Measurements from ENCODE around the gene DLGAP3.
A peak's percentile ranks its signal among the peaks of the same experiment; 100 is the strongest.

The DLGAP3 gene

DNA sequence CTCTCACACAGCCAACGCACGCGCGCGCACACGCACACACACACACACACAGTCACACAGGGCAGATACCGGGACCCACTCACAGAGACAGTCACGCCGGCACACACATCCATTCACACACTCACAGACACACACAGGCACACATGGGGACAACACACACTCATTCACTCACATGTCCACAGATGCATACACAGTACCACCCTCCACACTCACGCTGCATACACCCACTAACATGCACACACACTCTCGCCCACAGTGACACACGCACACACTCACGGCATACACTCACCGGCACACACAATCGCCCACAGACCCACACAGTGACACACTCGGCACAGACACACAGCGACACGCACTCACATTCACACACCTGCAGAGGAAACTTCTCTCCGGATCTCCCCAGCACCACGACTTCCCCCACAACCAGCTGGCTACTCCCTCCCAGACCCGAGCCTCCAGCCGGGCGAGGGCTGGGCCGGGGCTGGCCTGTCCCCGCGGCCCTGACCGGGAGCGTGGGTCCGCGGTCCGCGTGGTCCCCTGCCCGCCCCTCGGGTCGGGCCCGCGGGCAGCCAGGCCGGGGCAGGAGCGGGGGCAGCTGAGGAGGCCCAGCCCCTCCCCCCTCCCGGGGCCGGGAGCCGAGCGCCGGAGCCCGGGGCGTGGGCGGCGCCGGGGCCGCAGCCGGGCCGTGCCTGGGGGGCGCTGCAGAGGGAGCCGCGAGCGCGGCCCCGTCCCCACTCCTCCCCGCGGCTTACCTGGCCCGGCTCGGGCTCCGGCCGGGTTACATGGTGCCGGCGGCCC, 552 bp downstream of the DLGAP3 start:
- DNase-seq (ENCODE audit: low read depth) = no peak

DNA sequence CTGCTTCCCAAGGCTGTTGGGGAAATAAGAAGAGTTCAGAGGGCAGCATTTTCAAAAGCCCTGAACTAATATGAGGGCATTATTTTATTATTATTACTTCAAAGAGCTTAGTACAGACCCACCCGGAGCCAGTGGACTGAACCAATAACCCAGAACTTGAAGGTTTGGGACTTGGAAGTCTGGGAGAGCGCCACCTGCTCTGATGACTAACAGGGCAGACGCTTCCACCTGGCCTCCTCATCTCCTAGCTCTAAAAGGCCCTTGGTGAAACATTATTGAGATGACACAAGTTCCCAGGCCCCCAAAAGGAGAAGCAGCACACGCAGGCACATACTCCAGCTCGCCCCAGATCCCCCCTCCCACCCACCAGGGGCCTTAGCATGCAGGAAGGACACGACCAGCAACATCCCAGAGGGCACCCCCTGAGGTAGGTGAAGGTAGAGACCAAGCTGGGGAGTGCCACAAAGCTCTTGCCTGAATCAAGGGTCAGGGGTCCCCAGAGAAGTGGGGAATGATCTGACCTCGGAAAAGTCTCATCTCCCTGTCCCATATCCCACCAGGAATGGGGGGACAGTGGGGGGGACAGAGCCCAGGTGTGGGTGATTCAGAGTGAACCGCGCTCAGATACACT, 1.3 kb downstream of the DLGAP3 start:
- DNase-seq (ENCODE audit: low read depth) = no peak

DNA sequence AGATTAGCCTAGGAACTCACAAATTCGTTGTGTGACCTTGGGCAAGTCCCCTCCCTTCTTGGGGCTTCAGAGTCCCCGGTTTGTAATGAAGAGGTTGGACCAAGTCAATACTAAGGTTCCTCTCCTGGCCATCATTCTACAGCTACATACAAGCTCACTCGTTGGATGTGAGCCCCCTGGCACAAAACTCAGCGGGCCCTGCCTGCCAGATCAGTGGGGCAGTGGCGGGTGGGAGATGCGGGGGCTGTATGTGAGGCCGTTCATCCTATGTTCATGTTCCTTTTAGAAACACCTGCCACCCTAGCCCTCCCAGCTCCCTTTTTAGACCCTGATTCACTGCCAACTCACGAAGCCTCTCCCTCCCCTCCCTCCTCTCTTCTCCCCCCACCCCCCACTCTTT, 2.1 kb downstream of the DLGAP3 start:
- no peak for DNase-seq (ENCODE audit: low read depth)

- no peak for DNase-seq (ENCODE audit: low read depth)
Measured at GRCh38 chr1:34926894-34927293, 2.6 kb downstream of the DLGAP3 start.

- no peak for DNase-seq (ENCODE audit: low read depth)
Measured at GRCh38 chr1:34926156-34926555, 3.3 kb downstream of the DLGAP3 start.

DNA sequence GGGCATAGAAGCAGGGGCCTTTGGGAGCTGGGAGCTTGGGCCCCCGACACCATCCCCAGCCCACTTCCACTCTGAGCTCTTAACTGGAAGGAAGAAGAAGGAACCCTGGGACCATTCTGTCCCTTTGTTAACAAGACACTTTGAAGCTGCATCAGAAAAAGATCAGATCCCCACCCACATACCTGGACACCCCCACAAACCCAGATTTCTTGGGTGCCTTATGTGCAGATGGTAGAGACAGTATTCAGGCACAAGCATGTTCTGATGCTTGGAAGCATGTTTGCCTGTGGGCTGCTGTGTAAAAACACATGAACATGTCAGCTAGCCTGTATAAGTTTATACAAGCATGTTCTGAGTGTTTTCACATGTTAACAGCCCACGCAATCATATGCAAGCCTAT, 3.7 kb downstream of the DLGAP3 start:
- no peak for DNase-seq (ENCODE audit: low read depth)

DNA sequence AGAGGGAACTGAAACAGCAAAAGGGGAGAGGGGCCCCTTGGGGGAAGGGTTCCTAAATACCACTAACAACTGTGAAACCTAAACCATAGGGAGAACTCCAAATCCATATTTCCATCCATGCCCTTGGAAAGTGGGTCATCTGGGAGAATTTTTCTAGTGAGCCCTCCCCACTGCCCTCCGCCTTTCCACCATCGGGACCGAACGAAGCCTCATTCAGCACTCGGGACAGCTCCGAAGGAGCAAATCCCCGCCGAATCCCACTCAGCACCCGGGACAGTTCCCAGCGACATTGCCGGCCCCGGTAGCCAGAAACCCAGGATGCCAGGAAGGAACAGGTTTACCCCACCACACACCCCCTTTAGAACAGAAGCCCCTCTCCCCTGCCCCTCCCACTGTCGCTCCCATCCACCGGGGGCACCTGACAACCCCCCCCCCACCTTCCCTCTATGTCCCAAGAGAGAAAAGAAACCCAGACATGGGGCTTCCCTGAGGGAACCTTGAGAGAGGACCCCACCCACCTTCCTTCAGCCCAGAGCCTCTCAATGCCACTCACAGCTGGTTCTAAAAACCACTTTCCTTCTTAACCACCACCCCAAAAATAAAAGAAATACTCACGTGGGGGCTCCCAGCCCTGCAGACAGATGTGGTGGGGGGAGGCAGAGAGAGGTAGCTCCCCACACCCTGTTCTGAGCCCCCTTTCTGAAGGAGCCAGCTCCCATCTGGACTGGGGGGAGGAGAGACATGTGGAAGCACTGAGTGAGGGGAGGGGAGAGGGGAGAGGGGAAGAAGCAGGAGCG, 4.5 kb downstream of the DLGAP3 start:
- peak; percentile 30 for DNase-seq (ENCODE audit: low read depth)

- no peak for DNase-seq (ENCODE audit: low read depth)
Measured at GRCh38 chr1:34923490-34923889, 6.0 kb downstream of the DLGAP3 start.

DNA sequence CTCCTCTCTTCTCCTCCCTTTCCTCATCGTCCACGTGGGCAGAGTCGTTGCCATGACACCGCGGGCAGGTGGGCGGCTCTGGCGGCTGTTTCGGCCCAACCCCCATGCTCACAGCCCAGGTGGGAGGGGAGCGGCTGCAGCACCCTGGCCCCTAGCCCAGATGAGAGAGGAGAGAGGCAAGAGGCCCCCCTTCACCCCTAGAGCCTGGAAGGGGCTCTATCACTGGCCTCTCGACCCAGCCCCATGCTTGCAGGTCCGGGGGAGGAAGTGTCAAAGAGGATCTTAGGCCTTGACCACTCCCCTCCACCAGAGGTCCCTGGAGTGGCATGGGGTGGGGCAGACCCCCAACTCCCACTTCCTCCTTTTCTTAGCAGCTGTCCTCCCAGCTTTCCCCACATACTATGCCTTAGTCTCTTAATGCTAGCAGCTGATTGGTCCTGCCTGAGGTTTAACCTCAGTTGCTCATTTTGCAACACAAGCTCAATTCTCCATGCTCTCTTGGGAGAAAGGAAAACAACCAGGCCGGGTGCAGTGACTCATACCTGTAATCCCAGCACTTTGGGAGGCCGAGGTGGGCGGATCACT, 10.4 kb downstream of the DLGAP3 start:
- DNase-seq (ENCODE audit: low read depth) = no peak

DNA sequence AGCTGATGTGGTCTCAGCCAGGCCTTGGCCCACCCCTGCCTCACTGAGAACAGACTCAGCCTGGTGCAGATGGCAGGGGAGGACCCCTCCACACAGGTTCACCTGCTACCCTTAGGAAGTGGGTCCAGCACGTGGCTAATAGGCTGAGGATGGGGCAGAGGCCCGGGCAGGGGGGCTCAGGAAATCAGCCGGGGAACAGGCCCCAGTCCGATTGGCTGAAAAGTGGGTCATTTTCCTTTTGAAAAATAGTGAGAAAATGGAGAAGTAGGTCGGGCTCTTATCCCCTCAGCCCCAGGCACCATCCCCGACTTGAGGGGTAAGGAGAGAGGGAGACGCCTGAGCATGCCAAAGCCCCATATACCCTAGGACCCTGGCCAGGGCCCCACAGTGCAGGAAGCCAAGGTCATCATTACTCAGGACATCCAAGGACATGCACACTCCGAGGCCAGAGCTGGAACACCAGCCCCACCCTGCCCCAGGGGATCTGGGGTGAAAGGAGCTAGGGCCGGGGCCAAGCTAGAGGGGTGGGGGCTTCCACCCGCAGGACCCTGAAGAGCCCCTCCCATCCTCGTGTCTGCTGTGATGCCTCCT, 11.0 kb downstream of the DLGAP3 start:
- DNase-seq (ENCODE audit: low read depth) = no peak

- DNase-seq (ENCODE audit: low read depth) = no peak
Measured at GRCh38 chr1:34917017-34917416, 12.4 kb downstream of the DLGAP3 start.

DNA sequence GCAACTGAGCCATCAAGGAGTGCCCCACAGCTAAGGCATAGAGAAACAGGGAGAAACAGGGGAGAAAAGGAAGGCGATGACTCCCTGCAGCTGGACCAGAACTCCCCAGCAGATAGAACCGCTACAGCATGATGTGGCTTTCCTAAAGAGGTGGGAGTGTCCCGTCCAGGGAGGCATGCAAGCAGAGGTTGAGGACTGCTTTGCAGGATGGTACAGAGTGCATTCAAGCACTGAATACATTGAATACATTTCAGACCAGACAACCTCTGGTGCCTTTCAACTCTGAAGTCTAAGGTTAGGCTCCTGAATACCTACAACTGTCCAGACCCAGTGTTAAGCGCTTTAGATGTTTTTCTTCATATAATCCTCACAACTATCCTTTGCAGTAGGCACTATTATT, 13.3 kb downstream of the DLGAP3 start:
- no peak for DNase-seq (ENCODE audit: low read depth)

- DNase-seq (ENCODE audit: low read depth) = no peak
Measured at GRCh38 chr1:34915521-34915920, 13.9 kb downstream of the DLGAP3 start.

DNA sequence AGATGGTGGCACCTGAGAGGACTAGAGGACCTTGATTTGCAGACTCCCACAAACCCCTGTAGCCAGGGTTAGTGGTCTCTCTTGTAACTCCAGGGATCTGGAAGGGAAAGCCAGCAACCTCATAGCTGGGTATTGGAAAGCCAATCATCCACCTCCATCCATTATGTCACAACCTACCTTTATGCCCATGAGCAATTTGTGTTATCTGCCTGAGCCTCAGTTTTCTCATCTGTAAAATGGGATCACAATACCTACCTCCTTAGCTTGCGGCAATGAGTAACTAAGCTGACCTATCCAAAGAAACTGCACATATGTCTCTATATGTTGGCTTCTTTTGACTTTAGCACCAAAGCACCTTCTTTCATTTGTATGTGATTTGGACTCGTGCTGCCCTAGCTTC, 14.5 kb downstream of the DLGAP3 start:
- DNase-seq (ENCODE audit: low read depth) = no peak

DNA sequence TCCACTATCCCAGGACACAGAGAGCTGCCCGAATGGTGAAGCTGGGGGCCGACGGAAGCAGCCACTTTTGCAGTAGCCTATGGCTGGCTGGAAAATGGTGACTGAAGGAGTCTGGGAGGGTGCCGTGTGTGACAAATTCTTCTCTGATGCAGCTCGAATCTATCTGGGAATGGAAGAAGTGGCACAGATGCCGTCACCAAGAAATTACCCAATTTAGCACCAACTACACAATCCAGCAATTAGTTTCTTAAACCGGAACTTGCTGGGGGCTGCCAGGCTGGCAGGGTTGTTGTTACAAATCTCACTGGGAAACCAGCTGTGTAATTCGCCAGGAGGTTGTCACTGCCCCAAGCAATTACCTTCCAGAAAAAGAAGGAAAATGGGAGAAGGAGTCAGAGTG, 18.0 kb downstream of the DLGAP3 start:
- no peak for DNase-seq (ENCODE audit: low read depth)

- no peak for DNase-seq (ENCODE audit: low read depth)
Measured at GRCh38 chr1:34910425-34910824, 19.0 kb downstream of the DLGAP3 start.

GRCh38 chr1:34908369-34908768, 21.1 kb downstream of the DLGAP3 start:
- no peak for DNase-seq (ENCODE audit: low read depth)

- no peak for DNase-seq (ENCODE audit: low read depth)
Measured at GRCh38 chr1:34907487-34908090, 21.9 kb downstream of the DLGAP3 start.

- DNase-seq (ENCODE audit: low read depth) = no peak
Measured at GRCh38 chr1:34906756-34907155, 22.7 kb downstream of the DLGAP3 start.

GRCh38 chr1:34906222-34906621, 23.2 kb downstream of the DLGAP3 start:
- DNase-seq (ENCODE audit: low read depth) = no peak

GRCh38 chr1:34905098-34905459, 24.4 kb downstream of the DLGAP3 start:
- DNase-seq (ENCODE audit: low read depth) = no peak

All from stimulated activated CD8-positive, alpha-beta memory T cell treated with anti-CD3 and anti-CD28 coated beads, Interleukin-15, amount 100 ng/mL, for 1 hour (primary cell).